CD14-positive monocyte (primary cell): ENCODE measurements around the gene ARNT2. TPM values are rescaled to one million over a fixed set of nuclear protein-coding genes. Genes with fewer than 3 reads are reported as not detected.

Experiments used
- DNase-seq, 3 donors: peaks; one replicate each; pipeline ENCODE4 v3.0.0-alpha.2; 2011 to 2022
- H2AFZ ChIP-seq: 2 replicates; pipeline ENCODE4 v1.6.0; 2012; ENCODE audit warnings: mild to moderate bottlenecking, low read depth, low read length, inconsistent platforms; ENCODE audit not compliant: insufficient read depth, poor library complexity, severe bottlenecking
- H3K27ac ChIP-seq, 2 donors: 1 replicate in 1 of 2; 2 replicates in 1 of 2; pipeline ENCODE4 v1.5.1; 2012 to 2013; ENCODE audit warnings: low read length in 2 of 2, control low read depth in 1 of 2, inconsistent platforms in 1 of 2, low read depth in 1 of 2, mild to moderate bottlenecking in 1 of 2
- H3K27me3 ChIP-seq, 2 donors: one replicate each; pipeline versions ENCODE4 v1.6.0 to v1.6.1; 2011 to 2013; ENCODE audit warnings: low read length in 2 of 2; ENCODE audit not compliant: control insufficient read depth in 2 of 2, insufficient read depth in 2 of 2
- H3K36me3 ChIP-seq, 2 donors: replicated peaks in 1 of 2; 1 replicate in 1 of 2; 2 replicates in 1 of 2; pipeline versions ENCODE4 v1.5.1 to v1.6.1; 2012 to 2013; ENCODE audit warnings: low read length in 2 of 2, control low read depth in 1 of 2, inconsistent platforms in 1 of 2, mild to moderate bottlenecking in 1 of 2; ENCODE audit not compliant: insufficient read depth in 2 of 2, control insufficient read depth in 1 of 2
- H3K4me1 ChIP-seq, 2 donors: 1 replicate in 1 of 2; 2 replicates in 1 of 2; pipeline versions ENCODE4 v1.5.1 to v1.6.1; 2012 to 2013; ENCODE audit warnings: low read length in 2 of 2, control low read depth in 1 of 2, inconsistent platforms in 1 of 2, mild to moderate bottlenecking in 1 of 2, moderate library complexity in 1 of 2; ENCODE audit not compliant: insufficient read depth in 2 of 2, control insufficient read depth in 1 of 2
- H3K4me2 ChIP-seq: replicated peaks from 2 replicates; pipeline ENCODE3; 2012; ENCODE audit warnings: low read length, moderate library complexity, mild to moderate bottlenecking; ENCODE audit not compliant: poor library complexity, severe bottlenecking; ENCODE audit errors: extremely low read depth
- H3K4me3 ChIP-seq, 3 experiments: fragments of 200-600 bp in 1 of 3; sonication (generic) in 1 of 3; replicated peaks in 1 of 3; 1 replicate in 2 of 3; 2 replicates in 1 of 3; pipeline ENCODE4 v1.5.1; 2011 to 2013; ENCODE audit warnings: low read length in 3 of 3, mild to moderate bottlenecking in 3 of 3, control low read depth in 2 of 3, low read depth in 2 of 3, inconsistent platforms in 1 of 3, moderate library complexity in 1 of 3
- H3K79me2 ChIP-seq: 2 replicates; pipeline ENCODE4 v1.6.0; 2012; ENCODE audit warnings: mild to moderate bottlenecking, control low read depth, inconsistent platforms, low read length, moderate library complexity; ENCODE audit not compliant: insufficient read depth
- H3K9ac ChIP-seq: 2 replicates; pipeline ENCODE4 v1.6.0; 2017; ENCODE audit warnings: low read length, mild to moderate bottlenecking; ENCODE audit not compliant: insufficient read depth, poor library complexity, severe bottlenecking
- H3K9me3 ChIP-seq, 2 donors: replicated peaks in 1 of 2; 1 replicate in 1 of 2; 2 replicates in 1 of 2; pipeline versions ENCODE4 v1.5.1 to v1.6.1; 2012 to 2013; ENCODE audit warnings: low read length in 2 of 2, control low read depth in 1 of 2; ENCODE audit not compliant: control insufficient read depth in 1 of 2, insufficient read depth in 1 of 2
- H4K20me1 ChIP-seq: 2 replicates; pipeline ENCODE4 v1.6.0; 2012; ENCODE audit warnings: mild to moderate bottlenecking, low read length, control low read depth, moderate library complexity; ENCODE audit not compliant: insufficient read depth
- H3K27ac Mint-ChIP-seq, 7 donors: one replicate each; pipeline ENCODE4 v1.8.0; 2020; ENCODE audit warnings: mild to moderate bottlenecking in 7 of 7, mixed read lengths in 7 of 7, moderate library complexity in 6 of 7, inconsistent platforms in 2 of 7
- H3K27me3 Mint-ChIP-seq, 3 donors: one replicate each; pipeline ENCODE4 v1.8.0; 2021 to 2022; ENCODE audit warnings: low read depth in 3 of 3, mild to moderate bottlenecking in 3 of 3, mixed read lengths in 3 of 3, moderate library complexity in 3 of 3, inconsistent platforms in 1 of 3
- H3K36me3 Mint-ChIP-seq, 2 donors: one replicate each; pipeline ENCODE4 v1.8.0; 2020; ENCODE audit warnings: mixed read lengths in 2 of 2, inconsistent platforms in 1 of 2, mild to moderate bottlenecking in 1 of 2
- H3K4me1 Mint-ChIP-seq: one replicate; pipeline ENCODE4 v1.8.0; 2020; ENCODE audit warnings: mild to moderate bottlenecking, mixed read lengths
- H3K4me3 Mint-ChIP-seq, 2 donors: one replicate each; pipeline ENCODE4 v1.8.0; 2020; ENCODE audit warnings: mild to moderate bottlenecking in 2 of 2, mixed read lengths in 2 of 2, moderate library complexity in 1 of 2
- H3K9me3 Mint-ChIP-seq, 7 donors: one replicate each; pipeline ENCODE4 v1.8.0; 2020 to 2022; ENCODE audit warnings: mixed read lengths in 7 of 7, mild to moderate bottlenecking in 6 of 7, moderate library complexity in 6 of 7, inconsistent platforms in 2 of 7
- CTCF ChIP-seq: fragments of 200-600 bp; IDR thresholded peaks from one replicate; pipeline ENCODE4 v1.8.0; 2022; ENCODE audit warnings: antibody characterized with exemption, mild to moderate bottlenecking
- WGBS: methylation state at CpG from one replicate; pipeline ENCODE4 v1.1.5; 2013; ENCODE audit warnings: missing lambda C conversion rate; ENCODE audit not compliant: insufficient coverage; 5-methylcytosine and 5-hydroxymethylcytosine counted together
- intact Hi-C, 2 donors: fragments of 100-400 bp; cut with micrococcal nuclease; formaldehyde crosslinking; loops; one replicate each; pipeline versions ENCODE4 v1.15.0 to v1.15.1; 2023
- polyA plus RNA-seq, 3 donors: library from polyadenylated mRNA; depleted of rRNA in 1 of 3; unstranded in 2 of 3; stranded (reverse) in 1 of 3; fragments of 300-500 nt in 2 of 3; fragments of >200 nt in 1 of 3; fragmentation: Illumina TruSeq in 2 of 3; gene quantifications; 1 replicate in 2 of 3; 2 replicates in 1 of 3; pipeline ENCODE4 v1.2.3, GENCODE V29; 2012 to 2021

ARNT2 gene
- polyA plus RNA-seq, 3 donors = not detected

DNA sequence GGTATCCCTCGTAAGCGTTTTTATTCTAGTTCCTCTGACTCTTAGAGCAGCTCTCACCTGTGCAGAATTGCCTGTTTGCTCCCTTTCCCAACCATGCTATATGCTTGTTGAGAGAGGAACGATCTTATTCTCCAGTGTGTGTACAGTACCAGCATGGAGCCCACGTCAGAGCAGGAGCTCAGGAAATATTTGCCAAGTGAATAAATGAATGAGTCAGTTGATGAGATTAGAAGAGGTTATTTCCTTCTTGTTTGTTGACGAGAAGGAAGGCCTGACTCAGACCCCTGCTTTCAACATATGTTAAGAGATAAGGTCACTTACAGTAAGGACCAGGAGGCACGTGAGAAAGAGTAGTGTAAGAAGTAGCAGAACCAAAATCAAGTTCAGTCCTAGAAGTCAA lies 184.6 kb downstream of the ARNT2 start:
- Histone ChIP-seq H3K4me2 (no peak overlapping the region), H3K36me3 (no peaks in the 10 kb centered on the region), H3K27me3 (no peaks in the 10 kb centered on the region), H3K9ac (no peak overlapping the region), H4K20me1 (no peaks in the 10 kb centered on the region), H2AFZ (no peak overlapping the region), H3K27ac (no peak overlapping the region), H3K79me2 (no peaks in the 10 kb centered on the region), H3K9me3 (no peaks in the 10 kb centered on the region), H3K4me1 (no peaks in the 10 kb centered on the region), H3K4me3 (no peak overlapping the region)
- intact Hi-C loops = no loop called here
- WGBS = 50% methylated on average over 2 of the region's 6 CpGs
- DNase-seq = no peak
- H3K27me3 Mint-ChIP-seq = peaks cover 0 to 1% (median 0%) of the 10 kb centered on the region in 3 donors
- H3K36me3 Mint-ChIP-seq = no peaks in the 10 kb centered on the region
- H3K27ac Mint-ChIP-seq = no peak overlapping the region
- H3K4me3 Mint-ChIP-seq = no peak overlapping the region
- peaks cover 0 to 2% (median 0%) of the 10 kb centered on the region in 7 donors for H3K9me3 Mint-ChIP-seq
- TF ChIP-seq CTCF = no peak
- H3K4me1 Mint-ChIP-seq = no peaks in the 10 kb centered on the region

GRCh38 chr15:80590761-80591355 lies 186.7 kb downstream of the ARNT2 start:
- H3K9me3 Mint-ChIP-seq = no peaks in the 10 kb centered on the region
- intact Hi-C loops = no loop called here
- Histone ChIP-seq H3K9me3 (no peaks in the 10 kb centered on the region), H3K27ac (no peak overlapping the region), H2AFZ (no peak overlapping the region), H3K27me3 (no peaks in the 10 kb centered on the region), H3K36me3 (no peaks in the 10 kb centered on the region), H3K79me2 (no peaks in the 10 kb centered on the region), H3K4me3 (no peak overlapping the region), H3K9ac (no peak overlapping the region), H3K4me1 (no peaks in the 10 kb centered on the region), H4K20me1 (no peaks in the 10 kb centered on the region), H3K4me2 (no peak overlapping the region)
- H3K36me3 Mint-ChIP-seq = no peaks in the 10 kb centered on the region
- DNase-seq = no peak
- no peaks in the 10 kb centered on the region for H3K4me1 Mint-ChIP-seq
- no peak overlapping the region for H3K4me3 Mint-ChIP-seq
- peak overlapping the region in 1 of 7 donors; percentile 70 for H3K27ac Mint-ChIP-seq
- no peak for TF ChIP-seq CTCF
- H3K27me3 Mint-ChIP-seq = peaks cover 0 to 3% (median 1%) of the 10 kb centered on the region in 3 donors
- 27% methylated on average over 6 of the region's 7 CpGs for WGBS
